ENCODE results near the gene HBP1. TPM values are rescaled to one million over a fixed set of nuclear protein-coding genes. Genes with fewer than 3 reads are reported as not detected.

The HBP1 gene, protein sequence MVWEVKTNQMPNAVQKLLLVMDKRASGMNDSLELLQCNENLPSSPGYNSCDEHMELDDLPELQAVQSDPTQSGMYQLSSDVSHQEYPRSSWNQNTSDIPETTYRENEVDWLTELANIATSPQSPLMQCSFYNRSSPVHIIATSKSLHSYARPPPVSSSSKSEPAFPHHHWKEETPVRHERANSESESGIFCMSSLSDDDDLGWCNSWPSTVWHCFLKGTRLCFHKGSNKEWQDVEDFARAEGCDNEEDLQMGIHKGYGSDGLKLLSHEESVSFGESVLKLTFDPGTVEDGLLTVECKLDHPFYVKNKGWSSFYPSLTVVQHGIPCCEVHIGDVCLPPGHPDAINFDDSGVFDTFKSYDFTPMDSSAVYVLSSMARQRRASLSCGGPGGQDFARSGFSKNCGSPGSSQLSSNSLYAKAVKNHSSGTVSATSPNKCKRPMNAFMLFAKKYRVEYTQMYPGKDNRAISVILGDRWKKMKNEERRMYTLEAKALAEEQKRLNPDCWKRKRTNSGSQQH
- 196 TPM for total RNA-seq

DNA sequence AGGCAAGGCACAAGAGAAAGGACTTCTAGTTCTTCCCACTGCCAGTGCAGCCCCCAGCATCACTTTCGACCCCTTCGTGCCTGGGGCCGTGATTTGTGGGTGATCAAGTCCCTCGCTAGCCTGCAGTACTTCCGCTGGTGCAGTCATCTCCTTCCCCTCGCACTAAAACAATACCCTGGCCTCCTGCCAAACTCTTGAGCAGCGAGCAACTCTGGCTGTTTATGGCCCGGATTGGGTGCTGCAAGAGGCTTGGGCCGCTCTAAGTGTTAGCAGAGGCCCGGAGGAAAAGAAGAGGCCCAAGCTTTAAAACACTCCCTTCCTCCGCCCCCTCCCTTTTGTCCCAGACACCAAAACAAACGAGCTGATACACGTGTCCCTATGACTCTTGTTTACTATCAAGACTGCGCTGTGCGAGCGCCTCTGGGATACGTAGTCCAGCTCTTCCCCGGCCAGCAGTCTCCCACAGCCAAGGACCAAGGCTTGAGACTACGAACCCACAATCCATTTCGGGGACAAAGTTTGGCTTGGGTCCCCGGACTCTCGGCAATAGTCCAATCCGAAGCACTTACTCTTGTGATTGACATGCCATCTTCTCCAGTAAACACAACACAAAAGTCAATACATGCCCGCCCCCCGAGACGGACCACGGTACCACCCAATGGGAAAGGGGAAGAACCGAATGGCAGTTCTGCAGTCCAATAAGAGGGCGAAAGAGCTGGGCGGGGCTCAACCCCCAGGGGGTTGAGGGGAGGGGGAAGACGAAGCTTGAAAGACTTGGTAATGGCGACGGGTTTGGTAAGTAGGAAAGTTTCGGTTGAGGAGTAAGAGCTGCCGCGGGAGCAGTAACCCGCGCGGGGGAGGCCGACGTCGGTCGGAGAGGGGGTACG, at the start of gene HBP1:
TSS of gene HBP1 (plus strand) at position 771 of the 887 bp plus-strand sequence. CDS start 10,891 bp downstream, outside the sequence.

Other genes starting within 250 kb of the HBP1 start
- 45.9 TPM for gene PRKAR2B, start 124.3 kb upstream of the HBP1 start, total RNA-seq

All from camera-type eye (tissue), 1 donor.